Prostate gland (tissue), 2 donors: ENCODE data around the gene RSU1.

ENCODE experiments used
- POLR2A ChIP-seq: fragments of 450-650 bp; IDR thresholded peaks from one replicate; pipeline ENCODE4 v1.6.1; 2016; ENCODE audit warnings: antibody characterized with exemption, mild to moderate bottlenecking
- POLR2AphosphoS5 ChIP-seq: sonication (generic); formaldehyde crosslinking; IDR thresholded peaks from one replicate; pipeline ENCODE4 v1.6.1; 2017; ENCODE audit warnings: antibody characterized with exemption
- TF ChIP-seq, protein P1 (sequence below), 4 experiments: fragments of 200-600 bp in 2 of 4; fragments of 450-650 bp in 2 of 4; sonication (generic) in 2 of 4; IDR thresholded peaks; 1 replicate in 3 of 4; 2 replicates in 1 of 4; pipeline ENCODE4 v1.5.1; 2016 to 2019; ENCODE audit warnings: antibody characterized with exemption in 4 of 4, mild to moderate bottlenecking in 2 of 4, moderate library complexity in 2 of 4

DNA sequence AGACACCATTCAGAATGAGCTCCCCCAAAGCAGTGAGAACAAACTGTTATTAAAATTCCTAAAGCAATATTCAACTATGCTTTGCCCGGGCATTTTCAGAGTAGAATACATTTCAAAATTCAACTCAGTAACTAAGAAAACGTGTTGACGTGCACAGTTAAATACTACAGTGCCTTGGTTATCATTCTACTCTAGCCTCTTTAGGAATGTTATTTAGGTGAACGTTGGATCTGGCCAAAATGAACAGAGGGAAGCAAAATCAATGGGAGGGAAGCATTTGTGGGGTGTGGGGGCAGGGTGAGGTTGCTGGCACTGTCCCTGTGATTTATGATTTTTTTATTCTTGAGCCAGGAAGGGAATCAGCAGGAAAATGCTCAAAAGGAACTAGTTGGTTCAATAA is 27.5 kb downstream of the RSU1 start:
- TF ChIP-seq, protein P1, sequence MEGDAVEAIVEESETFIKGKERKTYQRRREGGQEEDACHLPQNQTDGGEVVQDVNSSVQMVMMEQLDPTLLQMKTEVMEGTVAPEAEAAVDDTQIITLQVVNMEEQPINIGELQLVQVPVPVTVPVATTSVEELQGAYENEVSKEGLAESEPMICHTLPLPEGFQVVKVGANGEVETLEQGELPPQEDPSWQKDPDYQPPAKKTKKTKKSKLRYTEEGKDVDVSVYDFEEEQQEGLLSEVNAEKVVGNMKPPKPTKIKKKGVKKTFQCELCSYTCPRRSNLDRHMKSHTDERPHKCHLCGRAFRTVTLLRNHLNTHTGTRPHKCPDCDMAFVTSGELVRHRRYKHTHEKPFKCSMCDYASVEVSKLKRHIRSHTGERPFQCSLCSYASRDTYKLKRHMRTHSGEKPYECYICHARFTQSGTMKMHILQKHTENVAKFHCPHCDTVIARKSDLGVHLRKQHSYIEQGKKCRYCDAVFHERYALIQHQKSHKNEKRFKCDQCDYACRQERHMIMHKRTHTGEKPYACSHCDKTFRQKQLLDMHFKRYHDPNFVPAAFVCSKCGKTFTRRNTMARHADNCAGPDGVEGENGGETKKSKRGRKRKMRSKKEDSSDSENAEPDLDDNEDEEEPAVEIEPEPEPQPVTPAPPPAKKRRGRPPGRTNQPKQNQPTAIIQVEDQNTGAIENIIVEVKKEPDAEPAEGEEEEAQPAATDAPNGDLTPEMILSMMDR (IDR thresholded peaks at IDR 0.05) = no peak
- TF ChIP-seq POLR2A = no peak
- TF ChIP-seq POLR2AphosphoS5 = no peak
